Measurements from ENCODE around the gene CHTF18. TPM values are rescaled to one million over a fixed set of nuclear protein-coding genes. Genes with fewer than 3 reads are reported as not detected.
"Not testable (repeated sequence)": the region's sequence is repeated elsewhere in the genome, so short reads cannot be mapped to it uniquely, and the experiment has no call there.

CHTF18 gene
- total RNA-seq, 1 donor from 2014 or later, result 49.7 TPM

- no peak overlapping the region for H3K4me3 ChIP-seq (ENCODE audit: low read depth, low read length)
Observed at GRCh38 chr16:818592-818991, 30.2 kb downstream of the CHTF18 start.

GRCh38 chr16:819336-820043 is 31.1 kb downstream of the CHTF18 start:
- no peak for DNase-seq (ENCODE audit: low read depth)
- no peak overlapping the region for H3K4me3 ChIP-seq (ENCODE audit: low read depth, low read length)
- TF ChIP-seq CTCF (conservative IDR thresholded peaks at IDR 0.05; ENCODE audit: low read depth, low read length), result no peak

More at GRCh38 chr16:818592-818991, 30.2 kb downstream of the CHTF18 start:
- no peak for TF ChIP-seq CTCF (conservative IDR thresholded peaks at IDR 0.05; ENCODE audit: low read depth, low read length)
- DNase-seq (ENCODE audit: low read depth), result no peak

- DNase-seq (ENCODE audit: low read depth); H3K4me3 ChIP-seq (ENCODE audit: low read depth, low read length): not testable (repeated sequence)
Observed at GRCh38 chr16:820044-820408, 31.6 kb downstream of the CHTF18 start.

- no peak for DNase-seq (ENCODE audit: low read depth)
Observed at GRCh38 chr16:820748-821147, 32.3 kb downstream of the CHTF18 start.

GRCh38 chr16:821751-822150 is 33.3 kb downstream of the CHTF18 start:
- H3K4me3 ChIP-seq (ENCODE audit: low read depth, low read length), result no peak overlapping the region
- TF ChIP-seq CTCF (conservative IDR thresholded peaks at IDR 0.05; ENCODE audit: low read depth, low read length), result no peak
- DNase-seq (ENCODE audit: low read depth), result no peak

More at GRCh38 chr16:820748-821147, 32.3 kb downstream of the CHTF18 start:
- TF ChIP-seq CTCF (conservative IDR thresholded peaks at IDR 0.05; ENCODE audit: low read depth, low read length), result no peak
- no peak overlapping the region for H3K4me3 ChIP-seq (ENCODE audit: low read depth, low read length)

- no peak overlapping the region for H3K4me3 ChIP-seq (ENCODE audit: low read depth, low read length)
- no peak for TF ChIP-seq CTCF (conservative IDR thresholded peaks at IDR 0.05; ENCODE audit: low read depth, low read length)
- DNase-seq (ENCODE audit: low read depth), result no peak
Observed at GRCh38 chr16:822174-822908, 33.9 kb downstream of the CHTF18 start.

GRCh38 chr16:822909-823297 is 34.5 kb downstream of the CHTF18 start:
- no peak for TF ChIP-seq CTCF (conservative IDR thresholded peaks at IDR 0.05; ENCODE audit: low read depth, low read length)
- H3K4me3 ChIP-seq (ENCODE audit: low read depth, low read length), result no peak overlapping the region

More at GRCh38 chr16:822909-823297, 34.5 kb downstream of the CHTF18 start:
- DNase-seq (ENCODE audit: low read depth), result no peak

Data from epithelial cell of proximal tubule (primary cell).